T-helper 9 cell (primary cell): ENCODE measurements around the gene SLC25A27.

Experiments
- DNase-seq: peaks from one replicate; pipeline ENCODE4 v3.0.0-alpha.2; 2020

The SLC25A27 gene

DNA sequence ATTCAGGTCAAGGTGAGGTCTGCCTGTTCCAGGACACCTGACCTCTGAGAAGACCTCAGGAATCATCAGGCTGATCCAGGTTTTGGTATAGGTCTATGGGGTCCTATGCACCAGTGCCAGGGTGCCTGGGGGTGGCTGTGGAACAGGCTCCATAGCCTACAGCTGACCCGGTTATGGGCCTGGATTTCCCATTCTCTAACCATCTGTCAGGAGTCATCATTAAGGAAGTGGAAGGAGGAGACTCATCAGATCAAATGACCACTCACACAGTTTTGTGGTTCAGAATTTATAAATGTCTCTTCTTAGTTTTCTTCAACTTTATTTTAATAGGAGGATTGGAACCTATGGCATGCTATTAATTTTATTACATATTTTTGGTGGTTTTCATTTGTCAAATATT is 67.6 kb downstream of the SLC25A27 start:
- DNase-seq = no peak
